Mononuclear cell (primary cell): Measurements from ENCODE around the gene GNGT2. TPM values are rescaled to one million over a fixed set of nuclear protein-coding genes. Genes with fewer than 3 reads are reported as not detected.

Experiments used
- H3K27me3 ChIP-seq: 2 replicates; pipeline ENCODE4 v1.6.0; 2011; ENCODE audit warnings: low read length, control low read depth; ENCODE audit not compliant: insufficient read depth
- H3K4me1 ChIP-seq: 2 replicates; pipeline ENCODE4 v1.5.1; 2011; ENCODE audit warnings: mild to moderate bottlenecking, low read length, control low read depth; ENCODE audit not compliant: insufficient read depth
- H3K4me3 ChIP-seq: 2 replicates; pipeline ENCODE4 v1.5.1; 2011; ENCODE audit warnings: mild to moderate bottlenecking, low read length, moderate library complexity
- H3K9me3 ChIP-seq: 2 replicates; pipeline ENCODE4 v1.5.1; 2011; ENCODE audit warnings: low read depth, mild to moderate bottlenecking, control low read depth, low read length
- total RNA-seq: library from RNA; depleted of rRNA; stranded (reverse); fragments of >200 nt; gene quantifications from one replicate; pipeline ENCODE4 v1.2.3, GENCODE V29; 2012

The GNGT2 gene
- total RNA-seq, 1 donor, result 3.3 TPM

GRCh38 chr17:49235896-49236295, 25.5 kb upstream of the GNGT2 start:
- Histone ChIP-seq H3K27me3 (peaks cover 6% of the 10 kb centered on the region), H3K4me3 (no peak overlapping the region), H3K9me3 (no peaks in the 10 kb centered on the region), H3K4me1 (peaks cover 34% of the 10 kb centered on the region)

GRCh38 chr17:49234509-49235080, 24.2 kb upstream of the GNGT2 start:
- peaks cover 8% of the 10 kb centered on the region for H3K27me3 ChIP-seq
- peaks cover 47% of the 10 kb centered on the region for H3K4me1 ChIP-seq
- no peaks in the 10 kb centered on the region for H3K9me3 ChIP-seq
- no peak overlapping the region for H3K4me3 ChIP-seq

DNA sequence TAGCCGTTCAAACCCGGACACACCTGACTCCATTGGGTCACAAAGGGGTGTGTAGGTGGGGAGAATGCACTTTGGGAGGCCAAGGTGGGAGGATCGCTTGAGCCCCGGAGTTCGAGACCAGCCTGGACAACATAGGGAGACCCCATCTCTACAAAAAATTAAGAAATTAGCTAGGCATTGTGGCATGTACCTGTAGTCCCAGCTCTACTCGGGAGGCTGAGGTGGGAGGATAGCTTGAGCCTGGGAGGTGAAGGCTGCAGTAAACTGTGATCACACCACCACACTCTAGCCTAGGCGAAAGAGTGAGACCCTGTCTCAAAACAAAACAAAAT, 21.2 kb upstream of the GNGT2 start:
- H3K4me3 ChIP-seq, result peak overlapping the region; percentile 57

GRCh38 chr17:49230636-49231562, 20.5 kb upstream of the GNGT2 start, which contains the start of gene PHOSPHO1:
TSS of gene PHOSPHO1 (minus strand) at chr17:49230787. CDS start at chr17:49226691, 4,096 bp downstream.
- H3K4me3 ChIP-seq, result peak within 1 kb of the TSS; percentile 57
- no peaks in the 10 kb centered on the region for H3K9me3 ChIP-seq
- H3K4me1 ChIP-seq, result peaks cover 54% of the 10 kb centered on the region
- peaks cover 20% of the 10 kb centered on the region for H3K27me3 ChIP-seq

More for the DNA sequence above, 21.2 kb upstream of the GNGT2 start:
- H3K27me3 ChIP-seq, result peaks cover 15% of the 10 kb centered on the region
- H3K9me3 ChIP-seq, result no peaks in the 10 kb centered on the region
- H3K4me1 ChIP-seq, result peaks cover 57% of the 10 kb centered on the region

GRCh38 chr17:49229805-49230600, 19.6 kb upstream of the GNGT2 start:
- peaks cover 49% of the 10 kb centered on the region for H3K4me1 ChIP-seq
- H3K27me3 ChIP-seq, result peaks cover 26% of the 10 kb centered on the region
- no peaks in the 10 kb centered on the region for H3K9me3 ChIP-seq
- peak overlapping the region; percentile 57 for H3K4me3 ChIP-seq

GRCh38 chr17:49229076-49229804, 18.9 kb upstream of the GNGT2 start:
- H3K4me3 ChIP-seq, result peak overlapping the region; percentile 57
- no peaks in the 10 kb centered on the region for H3K9me3 ChIP-seq
- H3K4me1 ChIP-seq, result peaks cover 52% of the 10 kb centered on the region
- H3K27me3 ChIP-seq, result peaks cover 32% of the 10 kb centered on the region

GRCh38 chr17:49227436-49228261, 17.3 kb upstream of the GNGT2 start:
- Histone ChIP-seq H3K9me3 (no peaks in the 10 kb centered on the region), H3K4me1 (peaks cover 68% of the 10 kb centered on the region), H3K4me3 (no peak overlapping the region), H3K27me3 (peaks cover 32% of the 10 kb centered on the region)

DNA sequence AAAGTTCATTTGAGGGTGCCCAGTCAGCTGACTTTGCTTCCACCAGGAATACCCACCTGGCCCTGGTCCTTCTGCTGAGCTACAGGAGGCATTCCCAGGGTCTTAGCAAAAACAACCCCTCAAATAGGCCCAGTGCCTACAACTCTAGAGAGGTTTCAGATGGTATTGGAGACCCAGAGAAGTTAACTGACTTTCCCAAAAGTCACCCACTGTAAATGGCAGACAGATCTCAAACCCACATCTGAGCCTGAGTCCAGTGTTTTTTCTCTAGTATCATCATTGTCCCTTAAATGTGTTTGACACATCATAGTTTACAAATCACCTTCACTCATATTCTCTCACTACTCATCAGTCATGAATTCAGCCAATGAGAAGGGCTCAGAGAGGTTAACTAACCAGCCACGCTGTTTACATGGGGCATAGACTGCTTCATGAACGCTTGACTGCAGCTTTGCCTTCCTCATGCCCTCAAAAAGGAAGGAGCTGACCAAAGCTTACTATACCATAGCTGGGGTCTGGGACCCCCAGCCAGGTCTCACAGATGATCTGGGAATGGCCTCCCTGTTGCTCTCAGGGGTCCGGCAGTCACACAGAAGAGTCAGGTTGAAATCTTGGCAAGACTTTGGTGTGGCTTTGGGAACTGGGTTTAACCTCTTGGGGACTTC, 16.5 kb upstream of the GNGT2 start:
- peaks cover 69% of the 10 kb centered on the region for H3K4me1 ChIP-seq
- H3K4me3 ChIP-seq, result no peak overlapping the region
- no peaks in the 10 kb centered on the region for H3K9me3 ChIP-seq
- peaks cover 32% of the 10 kb centered on the region for H3K27me3 ChIP-seq

- Histone ChIP-seq H3K4me1 (peaks cover 58% of the 10 kb centered on the region), H3K4me3 (no peak overlapping the region), H3K27me3 (peaks cover 26% of the 10 kb centered on the region), H3K9me3 (no peaks in the 10 kb centered on the region)
Observed at GRCh38 chr17:49225554-49226236, 15.3 kb upstream of the GNGT2 start.

- peaks cover 26% of the 10 kb centered on the region for H3K27me3 ChIP-seq
- peaks cover 56% of the 10 kb centered on the region for H3K4me1 ChIP-seq
- H3K9me3 ChIP-seq, result no peaks in the 10 kb centered on the region
- H3K4me3 ChIP-seq, result no peak overlapping the region
Observed at GRCh38 chr17:49224997-49225337, 14.6 kb upstream of the GNGT2 start.

DNA sequence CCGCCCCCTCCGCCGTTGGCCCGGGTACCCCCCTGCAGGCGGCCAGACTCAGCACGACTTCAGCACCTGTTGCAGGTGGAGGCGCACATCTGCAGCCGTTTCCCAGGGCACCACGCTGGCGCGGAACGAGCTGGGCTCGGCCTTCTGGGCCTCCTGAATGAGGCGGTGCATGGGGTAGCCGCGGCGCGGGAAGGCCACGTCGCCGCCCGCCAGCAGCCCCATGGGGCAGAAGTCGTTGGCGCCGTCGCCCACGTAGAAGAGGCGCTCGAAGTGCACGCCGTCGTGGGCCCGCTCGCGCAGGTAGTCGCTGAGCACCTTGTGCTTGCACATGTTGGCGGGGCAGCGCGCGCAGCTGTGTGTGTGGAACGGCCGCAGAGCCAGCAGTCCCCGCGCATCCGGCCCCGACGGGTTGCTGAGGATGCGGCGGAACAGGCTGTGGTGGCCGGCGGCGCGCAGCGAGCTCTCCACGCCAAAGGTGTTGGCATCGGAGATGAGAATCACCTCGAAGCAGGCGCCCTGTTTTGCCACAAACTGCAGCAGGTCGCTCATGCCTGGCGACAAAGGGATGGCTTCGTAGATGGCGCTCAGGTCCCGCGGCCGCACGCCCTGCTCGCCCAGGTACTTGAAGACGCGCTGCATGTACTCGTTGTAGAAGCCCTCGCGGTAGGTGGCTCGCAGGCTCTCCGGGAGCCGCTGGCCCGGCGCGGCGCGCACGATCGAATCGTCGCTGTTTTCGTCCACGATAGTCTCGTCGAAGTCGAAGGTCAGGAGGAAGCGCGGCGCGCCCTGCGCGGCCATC, 14.0 kb upstream of the GNGT2 start:
- Histone ChIP-seq H3K4me1 (peaks cover 57% of the 10 kb centered on the region), H3K27me3 (peaks cover 22% of the 10 kb centered on the region), H3K4me3 (no peak overlapping the region), H3K9me3 (no peaks in the 10 kb centered on the region)

GRCh38 chr17:49223517-49224197, 13.3 kb upstream of the GNGT2 start:
- Histone ChIP-seq H3K9me3 (no peaks in the 10 kb centered on the region), H3K4me3 (no peak overlapping the region), H3K27me3 (peaks cover 17% of the 10 kb centered on the region), H3K4me1 (peaks cover 64% of the 10 kb centered on the region)
